Measurements from ENCODE around the gene FBXO46. TPM values are rescaled to one million over a fixed set of nuclear protein-coding genes. Genes with fewer than 3 reads are reported as not detected.

Gene FBXO46
- total and polyA plus RNA-seq, 2 of the 13 experiments (the other 11 are each of a cell fraction or from before 2014, with no cell fraction given) = 6.2 to 6.4 TPM

DNA sequence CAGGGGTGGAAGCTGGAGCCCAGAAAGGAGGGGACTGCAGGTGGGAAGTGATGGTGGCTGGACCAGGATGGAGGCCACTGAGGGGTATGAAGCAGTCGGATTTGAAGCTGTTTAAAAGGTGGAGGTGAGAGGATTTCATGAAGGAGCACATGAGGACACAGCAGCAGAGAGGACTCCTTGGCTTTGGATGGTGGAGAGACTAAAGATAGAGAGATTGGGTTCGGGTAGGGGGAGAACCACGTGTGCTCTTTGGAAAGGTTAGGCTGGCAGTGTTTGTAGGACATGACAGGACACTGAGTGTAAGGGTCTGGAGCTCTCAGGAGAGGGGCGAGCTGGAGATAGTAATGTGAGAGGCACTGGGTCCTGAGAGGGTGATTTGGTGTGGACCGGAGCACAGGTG lies 47.8 kb downstream of the FBXO46 start:
- Histone ChIP-seq H3K79me2 (ENCODE audit: insufficient read depth, low read length) (no peaks in the 10 kb centered on the region), H3K36me3 (replicated peaks in 1 of 2; ENCODE audit: control insufficient read depth in 1 of 2, insufficient read depth in 2 of 2, low read length in 2 of 2) (peaks cover 6 to 25% of the 10 kb centered on the region in 2 experiments; a peak in 4 of 5 replicates), H3K27me3 (ENCODE audit: control insufficient read depth in 1 of 2, insufficient read depth in 2 of 2, low read length in 2 of 2) (no peaks in the 10 kb centered on the region), H4K20me1 (ENCODE audit: insufficient read depth, low read length) (no peaks in the 10 kb centered on the region), H2AFZ (ENCODE audit: low read length) (no peak overlapping the region), H3K27ac (ENCODE audit: extremely low read length, insufficient read depth, low read length) (no peak overlapping the region), H3K9ac (ENCODE audit: insufficient read depth, low read depth, low read length) (no peak overlapping the region), H3K4me2 (ENCODE audit: low read depth, low read length) (no peak overlapping the region), H3K4me3 (replicated peaks in 1 of 3; ENCODE audit: insufficient read depth in 1 of 3, low read depth in 2 of 3, low read length in 3 of 3) (no peak overlapping the region), H3K4me1 (ENCODE audit: insufficient read depth, low read length) (peaks cover 21% of the 10 kb centered on the region), H3K9me3 (ENCODE audit: low read length) (no peaks in the 10 kb centered on the region)
- 91% methylated on average over 5 of the region's 5 CpGs for WGBS (ENCODE audit: low lambda C conversion rate)
- no peak for ATAC-seq
- TF ChIP-seq TAF15 (IDR thresholded peaks at IDR 0.05; ENCODE audit: low read depth, low read length, poor library complexity, severe bottlenecking) = no peak
- TF ChIP-seq MBD4 (IDR thresholded peaks at IDR 0.05; ENCODE audit: borderline replicate concordance, low read length) = no peak
- no peak for TF ChIP-seq ZNF563 (CRISPR knock-in tag; IDR thresholded peaks at IDR 0.05)
- no peak for TF ChIP-seq ZNF891 (CRISPR knock-in tag; IDR thresholded peaks at IDR 0.05)
- no peak for TF ChIP-seq TBX2 (CRISPR knock-in tag; IDR thresholded peaks at IDR 0.05; ENCODE audit: borderline replicate concordance)
- TF ChIP-seq HNRNPL (IDR thresholded peaks at IDR 0.05; ENCODE audit: low read depth, low read length) = no peak
- TF ChIP-seq ZNF333 (CRISPR knock-in tag; IDR thresholded peaks at IDR 0.05; ENCODE audit: borderline replicate concordance) = no peak
- TF ChIP-seq ZNF326 (CRISPR knock-in tag; IDR thresholded peaks at IDR 0.05; ENCODE audit: borderline replicate concordance) = no peak
- no peak for TF ChIP-seq ZNF773 (CRISPR knock-in tag; IDR thresholded peaks at IDR 0.05; ENCODE audit: borderline replicate concordance)
- TF ChIP-seq KAT8 (CRISPR knock-in tag; IDR thresholded peaks at IDR 0.05) = no peak
- no peak for TF ChIP-seq ZNF672 (CRISPR knock-in tag; IDR thresholded peaks at IDR 0.05)
- no peak for DNase-seq (ENCODE audit: low spot score)
- POLR2A ChIA-PET = interaction anchor here (1.2 kb wide), 1 partner anchor 10 kb away, joined by 10 read pairs; the partner anchor contains the start of genes QPCTL and SNRPD2
- no TSS peak for BruUV-seq (replicated peaks)
- no peak for FAIRE-seq
- intact Hi-C loops (cut with micrococcal nuclease; ENCODE audit: unreplicated experiment) = no loop called here
- CTCF ChIA-PET (ENCODE audit: low intra/inter-chr PET ratio, low total read pairs) = interaction anchor here (0.7 kb wide), 1 partner anchor 9 kb away, joined by 4 read pairs; the partner anchor contains the start of gene SNRPD2
- in situ Hi-C loops (cut with HindIII; ENCODE audit: extremely low pct_ligation_motif_present, low pct_unique_long_range_greater_than_20kb) = no loop called here
